HG03135 (cell line): ENCODE measurements around the gene CACNA2D3.

ENCODE experiments used
- ATAC-seq: cut with Tn5 transposase; IDR thresholded peaks from one replicate; pipeline ENCODE4 v1.9.1; 2021; ENCODE audit warnings: mild to moderate bottlenecking, moderate library complexity; ENCODE audit not compliant: unreplicated experiment

CACNA2D3 gene

DNA sequence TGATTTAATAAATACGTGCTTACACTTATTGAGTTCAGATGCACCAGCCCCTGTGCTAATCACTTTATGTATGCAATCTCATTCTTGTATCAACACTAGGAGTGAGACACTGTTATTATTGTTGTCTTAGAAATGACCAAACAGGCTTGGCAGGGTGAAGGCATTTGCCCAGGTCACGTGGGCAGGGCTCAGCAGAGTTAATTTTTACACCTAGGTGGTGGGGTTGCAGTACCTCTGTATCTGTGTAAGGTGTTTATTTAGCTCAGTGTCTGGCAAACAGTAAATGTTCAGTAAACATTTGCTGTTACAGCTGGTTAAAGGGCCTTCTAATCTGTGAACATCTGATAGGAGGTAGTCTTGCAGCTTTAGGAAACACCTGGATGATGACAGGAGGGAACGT is 200.0 kb downstream of the CACNA2D3 start:
- ATAC-seq: no peak

DNA sequence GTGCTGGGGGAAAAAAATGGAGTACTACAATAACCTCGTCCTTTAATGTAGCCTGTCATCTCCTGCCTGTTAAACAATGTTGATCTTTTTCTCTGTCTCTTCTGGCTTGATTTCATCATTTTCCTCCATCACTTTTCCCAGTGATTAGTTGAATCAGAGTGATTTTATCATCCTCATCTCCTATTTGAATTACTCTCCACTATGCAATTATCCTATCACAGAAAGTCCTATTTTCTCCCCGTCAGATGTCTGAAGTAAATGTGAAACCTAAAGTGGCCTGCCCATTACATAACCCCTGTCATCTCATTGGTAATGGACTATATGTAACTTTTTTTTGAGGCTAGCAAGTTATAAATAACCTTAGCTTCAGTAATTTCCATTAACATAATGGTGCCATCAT is 201.8 kb downstream of the CACNA2D3 start:
- ATAC-seq: no peak

DNA sequence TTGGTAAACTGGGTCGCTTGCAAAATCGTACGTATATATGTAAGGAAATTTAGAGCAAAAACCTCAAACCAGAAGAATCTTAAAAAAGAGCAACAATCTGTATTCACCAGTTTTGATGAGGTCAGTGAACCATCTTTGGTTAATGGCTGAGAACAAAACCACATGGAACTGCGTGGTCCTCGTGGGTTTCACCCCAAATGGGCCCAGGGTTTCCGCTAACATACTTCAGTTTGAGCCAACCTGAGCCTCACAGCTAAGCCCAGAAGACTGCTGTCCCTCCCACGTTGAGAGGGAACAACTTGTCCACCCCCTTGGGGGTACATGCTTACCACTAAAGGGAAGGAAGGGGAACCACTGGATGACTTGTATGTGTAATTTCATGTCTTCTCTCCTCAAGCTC is 204.6 kb downstream of the CACNA2D3 start:
- no peak for ATAC-seq

DNA sequence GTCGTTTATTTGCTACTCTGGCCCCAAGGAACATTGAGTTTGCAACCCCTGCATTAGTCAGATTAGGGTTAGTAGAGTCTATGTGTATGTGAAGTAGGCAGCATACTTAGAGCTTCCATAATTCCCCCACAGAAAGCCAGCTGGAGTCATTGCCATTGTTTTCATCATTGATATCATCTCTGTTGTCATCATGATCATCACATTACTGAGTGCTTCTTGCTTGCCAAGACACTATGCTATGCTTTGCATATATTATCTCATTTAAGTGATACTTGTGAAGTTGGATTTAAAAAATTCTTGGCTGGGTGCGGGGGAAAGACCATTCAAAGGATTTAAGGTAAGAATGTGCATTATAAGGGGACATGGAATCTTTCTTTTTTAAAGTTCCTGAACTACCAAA is 209.0 kb downstream of the CACNA2D3 start:
- ATAC-seq: no peak

DNA sequence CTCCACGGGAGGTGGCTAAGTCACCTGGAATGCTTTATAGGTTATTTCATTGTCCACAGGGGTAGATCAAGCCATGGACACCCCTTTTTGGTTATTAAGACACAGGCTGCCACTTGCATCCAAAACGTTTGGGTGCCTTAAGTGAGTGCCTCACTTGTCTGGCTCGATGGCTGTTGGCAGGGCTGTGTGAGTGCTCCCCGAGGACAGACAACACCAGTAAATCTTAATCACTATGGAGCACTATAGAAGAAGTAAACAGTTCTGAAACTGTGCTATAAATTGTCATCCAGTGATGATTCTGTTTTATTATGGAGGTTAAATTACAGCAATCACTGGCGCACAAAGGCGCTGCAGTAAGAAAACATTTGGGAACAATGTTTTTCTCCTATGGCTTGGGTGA is 215.5 kb downstream of the CACNA2D3 start:
- ATAC-seq: no peak

DNA sequence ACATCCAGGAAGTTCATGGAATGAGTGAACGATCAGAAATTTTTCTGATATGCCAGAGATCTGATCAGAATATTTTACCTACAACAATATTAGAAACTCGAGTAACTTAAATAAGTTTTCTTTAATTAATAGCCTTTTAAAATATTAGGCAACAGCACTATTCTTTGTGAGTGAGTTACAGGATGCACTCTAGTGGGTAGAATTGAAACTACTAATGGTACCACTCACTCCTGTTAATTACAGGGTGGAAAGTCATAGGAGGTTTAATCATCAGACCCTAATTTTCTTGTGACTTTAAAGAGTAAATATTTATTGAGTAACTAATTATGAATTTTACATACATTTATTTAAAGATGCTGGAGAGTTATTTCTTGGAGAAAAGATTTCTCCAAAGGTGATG is 217.3 kb downstream of the CACNA2D3 start:
- no peak for ATAC-seq

DNA sequence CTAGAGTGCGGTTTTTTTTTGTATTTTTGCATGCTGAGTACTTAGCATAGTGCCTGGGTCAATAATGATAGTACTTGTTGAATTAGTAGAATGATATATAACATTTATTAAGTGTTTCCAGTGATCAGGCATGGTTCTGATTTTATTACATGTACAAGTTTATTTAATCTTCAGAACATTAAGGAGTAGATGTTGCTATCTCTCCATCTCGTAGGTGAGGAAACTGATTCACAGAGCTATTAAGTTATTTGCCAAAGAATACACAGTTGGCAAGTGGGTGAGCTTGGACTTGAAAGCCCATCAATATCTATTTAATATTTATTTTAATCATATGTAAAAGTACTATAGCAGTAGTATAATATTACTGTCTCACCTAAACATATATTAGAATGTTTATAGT is 219.5 kb downstream of the CACNA2D3 start:
- ATAC-seq: no peak

DNA sequence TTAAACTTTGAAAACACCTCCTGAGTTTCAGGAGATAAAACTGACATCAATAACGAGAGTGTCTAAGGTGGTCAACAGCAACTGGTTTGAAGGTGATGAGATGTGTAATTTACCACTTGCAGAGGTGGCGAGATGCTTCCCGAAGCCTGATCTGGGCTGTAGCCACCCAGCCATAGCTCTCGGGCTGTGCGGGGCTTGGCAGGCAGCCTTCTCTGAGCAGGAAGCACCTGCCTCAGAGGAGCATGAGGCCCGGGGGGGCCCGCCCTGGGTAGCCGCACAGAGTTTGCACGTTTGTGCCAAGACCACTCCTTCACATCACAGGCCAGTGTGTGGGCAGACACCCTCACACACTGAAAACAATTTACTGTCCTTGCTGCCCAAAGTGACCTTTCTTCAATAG is 220.3 kb downstream of the CACNA2D3 start:
- ATAC-seq: no peak

DNA sequence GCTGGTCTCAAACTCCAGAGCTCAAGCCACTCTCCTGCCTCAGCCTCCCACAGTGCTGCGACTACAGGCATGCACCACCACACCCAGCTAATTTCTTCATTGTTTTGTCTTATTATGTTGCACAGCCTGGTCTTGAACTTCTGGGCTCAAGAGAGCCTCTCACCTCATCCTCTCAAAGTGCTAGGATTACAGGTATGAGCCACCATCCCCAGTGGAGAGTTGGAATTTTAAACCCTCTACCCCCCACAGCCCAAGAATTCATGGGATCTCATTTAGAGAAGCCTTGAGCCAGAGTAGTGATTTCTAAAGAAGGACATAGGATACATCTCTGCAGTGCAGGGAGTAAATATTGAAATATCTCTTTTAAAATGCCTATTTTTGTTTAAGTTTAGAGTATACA is 221.1 kb downstream of the CACNA2D3 start:
- no peak for ATAC-seq

DNA sequence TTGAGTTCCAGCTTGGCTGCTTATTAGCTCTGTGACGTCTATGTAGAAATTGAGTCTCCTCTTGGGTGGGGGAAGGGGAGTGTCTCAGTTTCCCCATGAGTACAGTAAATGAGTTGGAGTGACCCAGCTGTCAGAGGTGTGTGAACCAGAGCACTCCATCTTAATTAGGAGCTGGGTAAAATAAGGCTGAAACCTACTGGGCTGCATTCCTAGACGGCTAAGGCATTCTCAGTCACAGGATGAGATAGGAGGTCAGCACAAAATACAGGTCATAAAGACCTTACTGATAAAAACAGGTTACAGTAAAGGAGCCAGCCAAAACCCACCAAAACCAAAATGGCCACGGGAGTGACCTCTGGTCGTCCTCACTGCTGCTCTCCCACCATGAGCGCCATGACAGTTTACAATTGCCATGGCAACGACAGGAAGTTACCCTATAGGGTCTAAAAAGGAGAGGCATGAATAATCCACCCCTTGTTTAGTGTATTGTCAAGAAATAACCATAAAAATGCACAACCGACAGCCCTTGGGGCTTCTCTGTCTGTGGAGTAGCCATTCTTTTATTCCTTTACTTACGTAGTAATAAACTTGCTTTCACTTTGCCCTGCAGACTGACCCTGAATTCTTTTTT is 222.4 kb downstream of the CACNA2D3 start:
- ATAC-seq: no peak

DNA sequence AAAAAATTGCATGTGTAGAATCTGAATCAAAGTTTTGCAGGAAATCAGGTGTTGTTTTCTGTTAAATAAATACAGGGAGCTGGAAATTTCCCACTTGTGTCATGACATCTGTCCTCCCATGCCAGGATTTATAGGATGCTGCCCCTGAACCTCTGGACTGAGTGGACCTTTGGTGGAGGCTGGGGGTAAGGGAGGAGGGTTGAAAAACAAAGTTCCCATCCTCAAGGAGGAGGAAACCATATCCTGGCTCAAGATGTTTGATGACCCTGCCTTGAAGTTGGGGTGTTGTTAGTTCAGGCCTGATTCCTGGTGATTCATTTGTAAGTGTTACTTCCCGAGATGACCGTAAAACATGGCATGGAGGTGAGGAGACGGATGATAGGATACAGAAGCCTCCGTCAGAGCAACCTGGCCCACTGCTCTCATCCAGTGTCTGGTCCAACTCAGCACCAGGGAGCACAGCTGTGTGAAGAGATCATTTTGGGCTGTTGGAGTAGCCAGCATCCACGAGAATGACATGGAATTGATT is 223.6 kb downstream of the CACNA2D3 start:
- ATAC-seq: no peak

DNA sequence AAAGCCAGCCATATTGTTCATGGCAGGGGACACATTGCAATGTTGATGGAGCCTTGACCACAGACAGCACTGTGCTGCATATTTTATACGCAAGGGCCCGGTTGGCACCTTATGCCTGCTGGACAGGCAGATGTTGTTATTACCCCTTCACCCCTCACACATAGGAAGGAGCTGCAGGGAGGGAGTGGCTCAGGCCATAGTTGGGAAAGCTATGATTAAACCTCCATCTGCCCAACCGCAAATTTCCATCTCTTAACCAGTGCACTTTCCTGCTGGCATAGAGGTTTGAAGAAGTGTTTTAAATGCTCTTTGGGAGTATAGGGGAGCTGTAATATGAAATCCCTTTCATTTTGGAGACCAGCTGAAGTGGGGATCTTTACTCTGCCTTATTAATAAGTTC is 224.7 kb downstream of the CACNA2D3 start:
- no peak for ATAC-seq

DNA sequence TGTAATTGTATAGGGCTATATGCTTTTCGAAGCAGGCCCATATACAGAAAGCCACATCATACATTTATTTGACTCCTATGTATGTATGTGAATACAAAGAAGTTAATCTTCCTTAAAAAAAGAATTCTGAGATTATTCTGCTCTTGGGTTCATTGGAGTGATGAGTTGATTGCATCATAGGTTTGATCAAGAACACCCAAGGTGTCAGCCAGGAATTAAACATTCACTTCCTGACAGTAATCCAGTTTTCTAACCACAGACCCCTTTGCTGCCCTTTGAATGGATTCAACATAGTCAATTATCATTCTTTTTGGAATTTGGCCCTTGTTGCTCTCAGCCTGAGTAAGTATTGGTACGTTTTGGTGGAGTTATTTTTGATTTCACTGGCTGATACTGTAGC is 225.6 kb downstream of the CACNA2D3 start:
- ATAC-seq: no peak

DNA sequence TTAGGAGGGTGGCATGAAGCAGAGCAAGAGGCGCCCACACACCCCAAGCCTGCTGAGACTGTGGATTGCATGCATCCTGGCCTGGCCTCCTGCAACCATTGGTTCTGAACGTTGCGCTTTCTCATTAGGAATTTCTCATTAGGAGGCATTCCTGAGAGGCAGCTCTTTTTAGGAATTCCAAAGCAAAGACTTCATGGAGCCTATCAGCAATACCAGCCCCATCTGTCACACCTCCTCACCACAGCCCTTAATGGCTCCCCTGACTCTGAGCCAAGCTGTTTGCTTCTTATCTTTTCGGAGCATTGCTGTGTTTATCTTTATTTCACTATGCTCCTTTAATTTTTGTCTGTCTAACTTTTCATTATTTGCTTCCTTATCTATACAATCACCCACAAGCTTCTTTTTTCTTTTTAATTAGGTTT is 226.9 kb downstream of the CACNA2D3 start:
- no peak for ATAC-seq

DNA sequence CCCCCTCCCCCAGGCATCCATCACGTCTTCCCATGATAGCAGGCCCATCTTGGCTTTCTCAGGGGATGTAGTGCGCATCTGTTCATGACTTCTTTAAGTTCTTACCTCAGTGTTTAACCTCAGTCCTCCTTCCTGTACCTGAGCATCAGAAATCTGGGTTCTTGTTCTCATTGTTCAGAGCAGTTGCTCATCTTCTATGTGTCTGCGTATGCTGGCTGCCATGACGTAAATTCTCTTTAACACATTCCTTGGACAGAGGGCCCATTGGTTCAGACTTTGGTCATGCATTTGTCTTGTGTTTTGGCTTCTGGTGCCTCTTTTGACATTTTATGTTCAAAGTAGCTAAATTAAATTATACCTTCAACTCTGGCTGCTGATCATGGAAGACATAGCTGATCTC is 227.3 kb downstream of the CACNA2D3 start:
- ATAC-seq: no peak

DNA sequence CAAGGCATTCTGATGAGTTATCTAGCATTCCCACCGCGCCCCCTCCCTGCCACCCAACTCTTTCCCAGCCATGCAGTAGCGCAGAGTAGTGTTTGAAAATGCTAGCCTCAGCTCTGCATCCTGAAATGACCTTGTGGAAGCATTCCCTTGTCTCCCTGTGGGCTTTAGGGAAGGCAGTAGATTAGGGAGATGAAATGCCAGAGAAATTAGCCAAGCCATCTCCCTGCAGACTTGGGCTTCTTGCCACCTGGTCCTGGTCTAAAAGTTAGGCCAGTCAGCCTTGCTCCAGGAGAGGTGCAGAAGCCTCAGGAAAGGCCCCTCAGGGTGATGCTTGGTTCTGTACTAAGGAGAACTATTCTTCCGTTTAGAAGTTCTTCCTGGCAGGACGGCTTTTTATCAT is 231.2 kb downstream of the CACNA2D3 start:
- no peak for ATAC-seq

DNA sequence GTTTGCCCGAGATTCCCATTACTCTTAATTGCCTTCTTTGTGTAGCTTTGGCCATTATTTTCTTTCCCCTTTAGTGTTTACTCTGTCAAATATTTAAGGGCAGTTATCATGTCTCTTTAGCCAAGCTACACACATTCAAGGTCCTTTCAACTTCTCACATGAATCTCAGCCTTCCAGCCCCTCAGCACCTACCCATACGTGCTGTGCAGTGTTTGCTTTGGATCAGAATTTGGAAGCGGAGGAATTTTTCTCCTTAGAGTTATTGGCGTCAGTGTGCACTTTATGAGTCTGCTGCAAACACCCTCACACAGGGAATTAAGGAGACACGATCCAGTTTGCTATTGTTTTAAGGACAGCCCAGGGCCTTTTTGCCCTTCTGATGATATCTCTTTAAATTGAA is 231.6 kb downstream of the CACNA2D3 start:
- ATAC-seq: no peak

DNA sequence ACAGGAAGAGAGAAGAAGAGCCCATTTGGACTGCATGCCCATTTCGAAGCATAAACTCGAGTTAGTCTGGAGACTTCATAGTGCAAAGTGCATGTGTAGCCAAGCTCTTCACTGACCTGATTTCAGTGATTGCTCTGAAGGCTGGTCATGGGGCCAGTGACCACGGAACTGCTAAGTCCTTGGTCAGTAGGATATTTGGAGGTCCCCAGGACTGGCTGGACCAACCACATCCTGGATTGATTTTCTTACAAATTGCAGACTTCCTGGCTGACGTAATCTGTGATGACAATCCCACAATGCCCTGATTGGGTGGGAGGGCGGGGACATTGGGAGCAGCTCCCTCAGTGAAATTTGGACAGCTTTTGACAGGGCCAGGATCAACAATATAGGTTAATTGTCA is 233.4 kb downstream of the CACNA2D3 start:
- no peak for ATAC-seq

DNA sequence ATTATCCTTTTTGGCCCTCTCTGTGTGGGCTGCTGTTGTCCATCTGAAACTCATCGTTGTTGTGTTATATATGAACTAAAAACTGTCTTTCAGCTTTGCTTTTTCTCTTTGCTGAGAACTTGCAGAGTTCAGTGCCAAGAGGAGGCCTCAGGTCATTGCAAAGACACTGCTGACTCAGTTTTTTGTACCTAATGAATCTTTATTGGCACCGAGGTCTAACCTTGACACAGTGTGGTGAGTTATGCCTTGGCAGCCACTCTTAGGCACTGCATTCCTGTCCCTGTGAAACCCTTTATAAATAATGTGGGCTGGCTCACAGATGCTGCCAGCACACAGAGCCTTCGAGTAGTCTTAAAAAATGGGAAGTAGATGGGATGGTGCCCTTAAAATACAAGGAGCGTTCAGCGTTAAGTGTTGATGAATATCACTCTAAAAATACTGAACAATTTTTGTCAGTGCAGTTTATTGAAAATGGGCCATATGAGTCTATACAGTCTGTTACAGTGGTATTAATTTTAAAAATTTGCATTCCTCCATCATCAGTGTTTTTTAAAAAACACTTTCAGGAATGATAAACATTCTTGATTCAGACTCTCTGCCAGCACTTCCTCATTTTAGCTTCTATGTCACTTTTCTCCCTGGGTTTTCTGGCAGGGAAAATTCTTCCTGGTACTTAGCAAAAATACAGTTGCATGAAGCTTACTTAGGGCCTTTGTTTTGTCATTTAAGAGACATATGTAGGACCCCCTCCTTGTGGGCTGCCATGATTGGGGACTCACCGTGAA is 234.1 kb downstream of the CACNA2D3 start:
- no peak for ATAC-seq

DNA sequence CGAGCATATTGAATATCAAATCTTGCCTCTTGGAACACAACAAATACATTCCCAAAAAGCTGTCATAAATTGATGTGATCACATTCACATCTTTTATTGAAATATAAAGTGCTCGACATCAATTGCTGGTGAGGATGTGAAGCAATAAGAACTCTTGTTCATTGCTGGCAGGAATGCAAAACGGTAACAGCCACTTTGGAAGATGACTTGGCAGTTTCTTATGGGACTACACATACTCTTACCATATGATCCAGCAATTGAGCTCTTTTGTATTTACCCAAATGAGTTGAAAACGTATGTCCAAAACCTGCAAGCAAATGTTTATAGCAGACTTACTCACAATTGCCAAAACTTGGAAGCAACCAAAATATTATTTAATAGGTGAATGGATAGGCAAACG is 234.9 kb downstream of the CACNA2D3 start:
- no peak for ATAC-seq

DNA sequence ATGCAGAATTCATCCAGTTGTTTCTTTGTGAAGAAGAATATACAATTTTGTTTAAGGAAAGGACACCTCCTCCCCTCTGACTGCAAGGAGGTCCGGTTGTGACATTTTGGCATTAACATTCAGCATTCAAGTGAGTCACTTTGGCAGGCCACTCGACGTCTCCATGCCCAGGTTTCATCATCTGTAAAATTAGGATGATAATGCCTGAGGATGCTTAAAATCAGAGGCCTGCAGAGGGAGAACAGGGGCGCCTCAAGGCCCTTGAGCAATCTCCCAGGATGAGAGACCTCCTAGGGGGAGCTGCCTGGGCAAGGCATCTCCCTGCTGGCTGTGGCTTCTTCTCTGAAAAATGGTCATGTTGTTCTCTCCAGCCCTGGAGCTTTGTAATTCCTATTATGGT is 236.0 kb downstream of the CACNA2D3 start:
- no peak for ATAC-seq

DNA sequence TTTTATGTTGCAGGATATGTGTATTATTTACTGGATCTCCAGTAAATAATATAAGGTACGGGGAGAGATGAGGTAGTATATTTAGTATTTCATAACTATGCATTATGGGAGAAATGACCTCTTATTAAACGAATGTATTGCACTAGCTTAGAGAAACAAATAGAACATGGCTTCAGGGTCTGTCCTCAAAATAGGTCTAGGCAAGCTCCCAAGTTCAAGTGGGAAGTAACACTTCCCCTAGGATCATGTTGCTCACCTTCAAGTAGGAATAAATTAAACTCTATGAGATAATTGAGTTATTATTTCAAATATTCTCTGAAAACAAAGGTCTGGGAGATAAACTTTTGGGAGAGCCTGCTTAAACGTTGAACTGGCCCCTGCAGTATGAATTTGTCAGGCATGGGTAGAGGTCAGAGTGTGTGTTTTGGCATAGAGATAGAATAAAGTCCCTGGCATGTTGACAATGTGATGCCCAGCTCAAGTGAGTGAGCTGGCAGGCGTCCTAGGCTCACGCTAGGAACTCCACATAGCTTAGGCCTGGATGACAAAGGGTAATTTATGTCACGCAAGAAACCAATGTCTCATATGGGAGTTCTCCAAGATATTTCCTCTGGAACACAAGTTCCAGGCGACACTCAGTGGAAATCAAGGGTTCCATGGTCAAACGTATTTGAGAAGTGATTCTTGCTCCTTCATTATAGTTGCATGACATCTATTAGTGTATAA is 236.8 kb downstream of the CACNA2D3 start:
- ATAC-seq: no peak
